Small intestine (tissue), 7 donors: ENCODE results near the gene LRFN2. TPM values are rescaled to one million over a fixed set of nuclear protein-coding genes. Genes with fewer than 3 reads are reported as not detected.
A peak's percentile ranks its signal among the peaks of the same experiment; 100 is the strongest.

ENCODE experiments used
- DNase-seq, 2 donors: peaks; one replicate each; pipeline versions ENCODE4 v3.0.0 to v3.0.0-alpha.2; 2013
- FAIRE-seq: peaks from 2 replicates; lab custom pipeline; 2012; peaks lifted over from hg19 to GRCh38; lab: Jason Lieb, UNC
- H3K27ac ChIP-seq, 3 donors: one replicate each; pipeline ENCODE4 v1.5.1; 2013; ENCODE audit warnings: low read length in 2 of 3, mild to moderate bottlenecking in 2 of 3, control low read depth in 1 of 3, inconsistent platforms in 1 of 3, low read depth in 1 of 3, moderate library complexity in 1 of 3
- H3K27me3 ChIP-seq, 3 donors: one replicate each; pipeline ENCODE4 v1.6.1; 2013; ENCODE audit warnings: low read length in 3 of 3, inconsistent platforms in 1 of 3; ENCODE audit not compliant: control insufficient read depth in 3 of 3, insufficient read depth in 3 of 3
- H3K36me3 ChIP-seq, 3 donors: one replicate each; pipeline ENCODE4 v1.6.1; 2013; ENCODE audit warnings: low read length in 3 of 3, inconsistent platforms in 1 of 3, low read depth in 1 of 3, mild to moderate bottlenecking in 1 of 3, moderate library complexity in 1 of 3; ENCODE audit not compliant: control insufficient read depth in 3 of 3, insufficient read depth in 2 of 3
- H3K4me1 ChIP-seq, 3 donors: one replicate each; pipeline ENCODE4 v1.6.1; 2013; ENCODE audit warnings: low read length in 2 of 3, inconsistent platforms in 1 of 3, low read depth in 1 of 3, mild to moderate bottlenecking in 1 of 3, moderate library complexity in 1 of 3; ENCODE audit not compliant: control insufficient read depth in 3 of 3, insufficient read depth in 2 of 3
- H3K4me3 ChIP-seq, 3 donors: one replicate each; pipeline ENCODE4 v1.5.1; 2013; ENCODE audit warnings: low read length in 3 of 3, control low read depth in 1 of 3, inconsistent platforms in 1 of 3, low read depth in 1 of 3, mild to moderate bottlenecking in 1 of 3, moderate library complexity in 1 of 3
- H3K9me3 ChIP-seq, 2 donors: one replicate each; pipeline ENCODE4 v1.6.1; 2013; ENCODE audit warnings: low read depth in 1 of 2, low read length in 1 of 2; ENCODE audit not compliant: control insufficient read depth in 2 of 2, insufficient read depth in 1 of 2
- WGBS, 3 donors: extraction: QIAGEN DNeasy Blood & Tissue Kit; methylation state at CpG; one replicate each; pipeline ENCODE4 v1.1.7; 2013; 5-methylcytosine and 5-hydroxymethylcytosine counted together
- polyA plus RNA-seq, 4 donors: library from polyadenylated mRNA; stranded (reverse) in 3 of 4; unstranded in 1 of 4; fragments of 200-250 nt in 3 of 4; fragments of 120-200 nt in 1 of 4; gene quantifications; one replicate each; pipeline versions ENCODE4 v1.2.1 to v1.2.3, GENCODE V29; 2013
- donor health status: healthy with polysubstance abuse.
- donor health status: control.
- donor health status: control.
- donor health status: Bipolar disorder and iron deficiency.
- donor health status: healthy.

The LRFN2 gene
- polyA plus RNA-seq, 4 donors, result 0.22 to 0.40 TPM; not detected in 2

DNA sequence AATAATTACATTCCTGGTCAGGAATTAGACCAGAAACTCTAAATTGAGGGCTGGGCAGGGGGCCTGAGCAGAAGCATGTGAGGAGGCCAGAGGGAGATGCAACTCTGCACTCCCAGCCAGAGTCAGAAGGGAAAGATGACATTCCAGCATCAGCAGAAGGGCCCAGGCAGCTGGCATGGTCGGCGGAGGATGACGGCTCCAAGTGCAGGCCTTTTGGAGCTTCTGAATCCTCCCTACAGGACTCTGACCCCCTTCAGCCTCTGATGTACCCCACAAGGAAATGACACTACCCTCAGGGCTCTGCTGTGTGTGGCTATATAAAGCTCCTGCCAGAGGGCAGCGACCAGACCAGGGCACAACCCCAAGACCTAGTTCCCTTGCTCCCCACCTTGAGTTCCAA, 1.9 kb downstream of the LRFN2 start:
- H3K9me3 ChIP-seq, result no peaks in the 10 kb centered on the region
- no peaks in the 10 kb centered on the region for H3K36me3 ChIP-seq
- no peak overlapping the region for H3K4me3 ChIP-seq
- peaks cover 8 to 52% (median 14%) of the 10 kb centered on the region in 3 donors for H3K27me3 ChIP-seq
- FAIRE-seq (no peak), DNase-seq (no peak)
- peaks cover 0 to 4% (median 0%) of the 10 kb centered on the region in 3 donors for H3K4me1 ChIP-seq
- 40 to 72% (median 65%) methylated on average over 4 of the region's 4 CpGs for WGBS, 3 donors
- H3K27ac ChIP-seq, result no peak overlapping the region

DNA sequence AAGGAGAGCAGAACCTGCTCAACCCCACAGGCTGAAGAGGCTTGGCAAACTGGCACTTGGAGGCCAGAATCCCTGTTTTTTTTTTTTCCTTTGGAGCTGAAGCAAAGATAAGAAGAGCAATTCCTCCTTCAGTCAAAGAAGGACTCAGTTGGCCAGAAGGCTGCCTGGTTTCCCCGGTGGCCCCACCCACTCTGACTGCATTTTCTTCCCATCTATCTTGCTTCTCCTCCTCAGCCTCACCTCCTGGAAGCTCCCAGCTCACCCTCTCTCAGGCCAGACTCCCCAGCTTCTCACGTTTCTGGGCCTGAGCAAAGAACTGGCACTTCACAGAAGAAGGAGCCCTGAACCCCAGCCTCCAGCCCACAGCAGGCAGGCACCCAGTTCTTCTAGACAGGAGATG, 2.4 kb downstream of the LRFN2 start:
- H3K27me3 ChIP-seq, result peaks cover 8 to 47% (median 14%) of the 10 kb centered on the region in 3 donors
- DNase-seq (no peak), FAIRE-seq (no peak)
- no peak overlapping the region for H3K27ac ChIP-seq
- no peaks in the 10 kb centered on the region for H3K9me3 ChIP-seq
- H3K4me1 ChIP-seq, result peaks cover 0 to 4% (median 0%) of the 10 kb centered on the region in 3 donors
- no peaks in the 10 kb centered on the region for H3K36me3 ChIP-seq
- WGBS, 3 donors, result 21 to 56% (median 28%) methylated on average over 2 of the region's 2 CpGs
- H3K4me3 ChIP-seq, result no peak overlapping the region

DNA sequence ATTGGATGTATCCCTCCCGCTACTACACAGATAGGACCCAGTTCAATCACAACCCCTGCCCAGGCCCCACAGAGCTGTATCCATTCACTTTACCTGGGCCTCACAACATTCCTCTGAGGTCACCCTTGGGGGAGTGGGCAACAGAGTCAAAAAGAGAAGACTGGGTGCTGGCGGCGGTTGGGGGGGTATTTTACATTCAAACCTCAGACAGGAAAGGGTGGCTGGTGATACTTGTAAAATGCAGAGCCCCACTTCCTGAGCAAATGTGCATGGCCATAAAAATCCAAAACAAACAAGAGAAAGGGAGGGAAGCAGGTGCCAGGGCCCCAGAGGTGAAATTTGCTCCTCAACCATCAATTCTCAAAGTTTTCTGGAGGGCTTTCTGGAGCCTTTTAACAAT, 3.5 kb downstream of the LRFN2 start:
- peak in 1 of 2 donors; percentile 18 for DNase-seq
- no peak overlapping the region for H3K27ac ChIP-seq
- no peaks in the 10 kb centered on the region for H3K36me3 ChIP-seq
- 48 to 77% (median 75%) methylated on average over 3 of the region's 3 CpGs for WGBS, 3 donors
- no peak overlapping the region for H3K4me3 ChIP-seq
- H3K4me1 ChIP-seq, result peaks cover 0 to 4% (median 0%) of the 10 kb centered on the region in 3 donors
- H3K9me3 ChIP-seq, result no peaks in the 10 kb centered on the region
- no peak for FAIRE-seq
- H3K27me3 ChIP-seq, result peaks cover 4 to 37% (median 14%) of the 10 kb centered on the region in 3 donors

DNA sequence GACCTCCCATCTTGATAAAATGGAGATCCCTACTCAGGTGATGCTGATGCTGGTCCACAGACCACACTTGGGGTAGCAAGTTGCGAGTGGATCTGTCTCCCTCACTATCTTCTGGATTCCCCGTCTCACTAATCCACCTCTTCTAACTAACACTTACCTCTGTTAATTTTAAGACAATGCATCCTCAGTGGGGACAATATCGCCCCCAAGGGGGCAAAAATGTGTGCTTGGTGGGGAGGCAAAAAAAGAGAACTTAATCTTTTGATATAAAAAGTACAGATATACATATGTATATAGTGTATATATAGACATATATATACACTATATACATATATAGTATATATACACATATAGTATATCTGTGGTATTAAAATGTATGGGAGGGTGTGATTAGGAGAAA, 4.3 kb downstream of the LRFN2 start:
- no peak overlapping the region for H3K27ac ChIP-seq
- H3K36me3 ChIP-seq, result no peaks in the 10 kb centered on the region
- no peak for FAIRE-seq
- no peak for DNase-seq
- H3K4me1 ChIP-seq, result peaks cover 0 to 4% (median 0%) of the 10 kb centered on the region in 3 donors
- H3K9me3 ChIP-seq, result no peaks in the 10 kb centered on the region
- peaks cover 4 to 31% (median 14%) of the 10 kb centered on the region in 3 donors for H3K27me3 ChIP-seq
- WGBS, 3 donors, result 84 to 89% (median 85%) methylated on average over 3 of the region's 3 CpGs
- no peak overlapping the region for H3K4me3 ChIP-seq

DNA sequence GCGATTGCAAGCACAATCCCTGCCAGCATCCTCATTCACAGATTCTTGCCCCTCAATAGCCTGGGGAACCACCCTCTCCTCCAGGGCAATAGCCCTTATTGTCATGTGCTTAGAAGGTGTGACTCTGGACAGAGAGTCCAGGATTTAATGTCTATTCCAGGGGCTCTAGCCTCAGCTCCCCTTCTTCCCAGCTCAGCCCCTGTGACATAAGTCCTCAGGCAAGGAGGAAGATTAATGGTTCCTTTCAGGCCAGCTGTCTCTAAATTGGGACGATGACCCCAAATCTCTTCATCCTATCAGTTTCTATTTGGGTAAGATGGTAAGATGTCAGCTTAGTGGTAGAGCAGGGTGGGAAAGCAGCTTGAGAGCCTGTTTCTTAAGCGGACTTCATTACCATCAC, 8.1 kb downstream of the LRFN2 start:
- no peaks in the 10 kb centered on the region for H3K4me1 ChIP-seq
- no peaks in the 10 kb centered on the region for H3K27me3 ChIP-seq
- H3K4me3 ChIP-seq, result no peak overlapping the region
- 81 to 86% (median 85%) methylated on average over 3 of the region's 3 CpGs for WGBS, 3 donors
- H3K36me3 ChIP-seq, result no peaks in the 10 kb centered on the region
- no peak overlapping the region for H3K27ac ChIP-seq
- FAIRE-seq (no peak), DNase-seq (no peak)
- H3K9me3 ChIP-seq, result no peaks in the 10 kb centered on the region

DNA sequence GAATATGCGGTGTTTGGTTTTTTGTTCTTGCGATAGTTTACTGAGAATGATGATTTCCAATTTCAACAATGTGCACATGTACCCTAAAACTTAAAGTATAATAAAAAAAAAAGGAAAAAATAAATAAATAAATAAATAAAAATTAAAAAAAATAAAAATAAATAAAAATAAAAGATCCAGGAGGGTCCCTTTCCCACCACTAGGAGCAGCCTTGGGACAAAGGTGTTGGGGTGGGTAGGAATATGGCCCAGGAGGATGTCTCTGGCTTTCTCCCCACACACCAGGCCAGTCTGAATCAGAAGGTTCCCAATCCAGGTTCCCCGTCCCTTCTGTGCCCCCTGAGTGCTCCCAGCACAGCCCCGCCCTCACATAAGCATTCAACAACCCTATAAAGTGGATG, 9.5 kb downstream of the LRFN2 start:
- DNase-seq (no peak), FAIRE-seq (no peak)
- no peak overlapping the region for H3K27ac ChIP-seq

DNA sequence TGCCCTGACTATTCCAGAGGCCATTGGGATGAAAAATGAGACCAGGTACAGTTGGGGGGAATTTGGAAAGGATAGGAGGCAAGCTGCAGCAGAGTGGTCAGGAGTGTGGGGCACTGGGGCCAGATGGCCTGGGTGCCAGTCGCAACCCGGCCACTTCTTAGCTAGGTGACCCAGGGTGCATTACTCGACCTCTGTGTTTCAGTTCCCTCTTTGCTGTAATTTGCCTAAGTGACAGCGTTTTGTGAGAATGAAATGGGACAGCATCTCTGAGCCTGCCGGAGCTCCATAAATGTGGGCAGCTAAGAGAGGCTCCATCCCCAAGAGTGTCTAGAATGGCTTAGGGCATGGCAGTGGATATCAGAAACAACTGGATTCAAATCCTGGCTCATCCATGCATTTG, 13.9 kb downstream of the LRFN2 start:
- FAIRE-seq (no peak), DNase-seq (no peak)
- Histone ChIP-seq H3K36me3 (no peaks in the 10 kb centered on the region), H3K4me3 (no peak overlapping the region), H3K27ac (no peak overlapping the region), H3K4me1 (no peaks in the 10 kb centered on the region), H3K9me3 (no peaks in the 10 kb centered on the region), H3K27me3 (no peaks in the 10 kb centered on the region)
- 81 to 84% (median 82%) methylated on average over 5 of the region's 5 CpGs for WGBS, 3 donors

More for the DNA sequence above, 9.5 kb downstream of the LRFN2 start:
- Histone ChIP-seq H3K36me3 (no peaks in the 10 kb centered on the region), H3K4me1 (no peaks in the 10 kb centered on the region), H3K9me3 (no peaks in the 10 kb centered on the region), H3K27me3 (no peaks in the 10 kb centered on the region), H3K4me3 (no peak overlapping the region)
- 89 to 94% (median 90%) methylated on average over 4 of the region's 4 CpGs for WGBS, 3 donors

DNA sequence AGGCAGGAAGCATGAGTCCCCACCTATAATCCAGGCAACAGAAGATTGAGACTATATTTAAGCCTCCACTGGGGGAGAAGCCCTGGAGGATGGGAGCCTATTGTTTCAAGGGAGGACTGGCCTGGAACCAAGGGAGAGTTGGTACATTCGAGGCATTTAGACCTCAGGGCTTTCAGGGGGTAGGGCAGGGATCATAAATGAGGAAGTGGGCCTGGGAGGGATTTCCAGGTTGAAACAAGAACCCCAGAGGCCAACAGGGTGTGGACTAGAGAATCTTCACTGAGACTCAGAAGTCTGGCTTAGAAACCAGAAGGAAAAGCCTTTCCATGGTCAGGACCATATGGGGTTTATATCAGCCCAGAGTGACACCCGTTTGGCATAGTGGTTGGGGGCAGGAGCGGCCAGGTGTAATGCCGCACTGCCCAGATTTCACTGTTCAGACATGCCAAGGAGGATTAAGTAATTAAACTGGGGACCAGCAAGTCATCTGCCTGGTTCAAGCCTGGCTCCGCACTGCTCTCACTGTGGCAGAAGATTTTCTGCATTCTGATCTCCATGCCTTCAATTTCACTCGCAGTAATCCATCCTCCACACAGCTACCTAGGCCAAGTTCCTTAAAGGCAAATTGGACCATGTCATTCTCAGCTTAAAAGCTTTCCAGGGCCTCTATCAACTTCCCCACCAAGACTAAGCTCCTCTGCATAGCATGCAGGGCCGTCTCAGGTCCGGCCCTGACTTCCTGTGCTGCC, 17.8 kb downstream of the LRFN2 start:
- 72 to 79% (median 75%) methylated on average over 8 of the region's 8 CpGs for WGBS, 3 donors
- no peak for FAIRE-seq
- Histone ChIP-seq H3K27me3 (no peaks in the 10 kb centered on the region), H3K9me3 (no peaks in the 10 kb centered on the region), H3K27ac (no peak overlapping the region), H3K4me1 (no peaks in the 10 kb centered on the region), H3K4me3 (no peak overlapping the region), H3K36me3 (no peaks in the 10 kb centered on the region)
- no peak for DNase-seq
